H9 (cell line): ENCODE measurements around the gene FTHL17. TPM values are rescaled to one million over a fixed set of nuclear protein-coding genes. Genes with fewer than 3 reads are reported as not detected.

Experiments
- DNase-seq: peaks from one replicate; pipeline ENCODE4 v3.0.0-alpha.2; 2017
- H2AFZ ChIP-seq: one replicate; pipeline ENCODE4 v1.6.1; 2013; ENCODE audit warnings: mild to moderate bottlenecking, low read length, control low read depth, moderate library complexity
- H2AK5ac ChIP-seq: 2 replicates; pipeline ENCODE4 v1.6.1; 2013; ENCODE audit warnings: low read length, control low read depth, mixed read lengths; ENCODE audit not compliant: insufficient read length
- H2BK120ac ChIP-seq: one replicate; pipeline ENCODE4 v1.6.1; 2013; ENCODE audit warnings: low read depth, mild to moderate bottlenecking, low read length, control low read depth, inconsistent platforms; ENCODE audit not compliant: poor library complexity, severe bottlenecking
- H2BK12ac ChIP-seq: 2 replicates; pipeline ENCODE4 v1.6.1; 2013; ENCODE audit warnings: low read length, control low read depth, mixed read lengths, low read depth; ENCODE audit not compliant: insufficient read length
- H2BK15ac ChIP-seq: 2 replicates; pipeline ENCODE4 v1.6.1; 2013; ENCODE audit warnings: low read depth, low read length, control low read depth
- H2BK20ac ChIP-seq: one replicate; pipeline ENCODE4 v1.6.1; 2013; ENCODE audit warnings: low read depth, mild to moderate bottlenecking, low read length, control low read depth, inconsistent platforms; ENCODE audit not compliant: poor library complexity, severe bottlenecking
- H2BK5ac ChIP-seq: 2 replicates; pipeline ENCODE4 v1.6.1; 2013; ENCODE audit warnings: low read length, control low read depth, mixed read lengths; ENCODE audit not compliant: insufficient read length
- H3K14ac ChIP-seq: 2 replicates; pipeline ENCODE4 v1.6.1; 2013; ENCODE audit warnings: low read length, control low read depth; ENCODE audit not compliant: insufficient read depth
- H3K18ac ChIP-seq: 2 replicates; pipeline ENCODE4 v1.6.1; 2013; ENCODE audit warnings: low read depth, mild to moderate bottlenecking, mixed read lengths, low read length, control low read depth; ENCODE audit not compliant: insufficient read length
- H3K23ac ChIP-seq: 2 replicates; pipeline ENCODE4 v1.6.1; 2013; ENCODE audit warnings: low read length, control low read depth, mixed read lengths, low read depth; ENCODE audit not compliant: insufficient read length
- H3K23me2 ChIP-seq: 2 replicates; pipeline ENCODE4 v1.6.1; 2013; ENCODE audit warnings: low read depth, mild to moderate bottlenecking, mixed read lengths, low read length, control low read depth; ENCODE audit not compliant: insufficient read length, poor library complexity, severe bottlenecking
- H3K27ac ChIP-seq: 2 replicates; pipeline ENCODE4 v1.5.1; 2013; ENCODE audit warnings: low read length, control low read depth, mixed read lengths, low read depth; ENCODE audit not compliant: insufficient read length
- H3K27me3 ChIP-seq: 2 replicates; pipeline ENCODE4 v1.6.1; 2013; ENCODE audit warnings: low read length, control low read depth, inconsistent platforms; ENCODE audit not compliant: insufficient read depth
- H3K4ac ChIP-seq: 2 replicates; pipeline ENCODE4 v1.6.1; 2013; ENCODE audit warnings: low read depth, mild to moderate bottlenecking, control low read depth, inconsistent platforms, low read length, moderate library complexity
- H3K4me1 ChIP-seq: 2 replicates; pipeline ENCODE4 v1.6.1; 2013; ENCODE audit warnings: low read length, control low read depth, inconsistent platforms; ENCODE audit not compliant: insufficient read depth
- H3K4me2 ChIP-seq: 2 replicates; pipeline ENCODE4 v1.6.1; 2013; ENCODE audit warnings: low read length, control low read depth, mixed read lengths; ENCODE audit not compliant: insufficient read length, insufficient read depth
- H3K56ac ChIP-seq: 2 replicates; pipeline ENCODE4 v1.6.1; 2013; ENCODE audit warnings: low read depth, mild to moderate bottlenecking, mixed read lengths, low read length, control low read depth; ENCODE audit not compliant: insufficient read length
- H3K79me1 ChIP-seq: 2 replicates; pipeline ENCODE4 v1.6.1; 2013; ENCODE audit warnings: low read depth, mild to moderate bottlenecking, moderate library complexity, low read length, control low read depth, inconsistent platforms; ENCODE audit not compliant: insufficient read depth, poor library complexity, severe bottlenecking
- H3K79me2 ChIP-seq: 2 replicates; pipeline ENCODE4 v1.6.1; 2013; ENCODE audit warnings: low read length, control low read depth, inconsistent platforms; ENCODE audit not compliant: insufficient read depth
- H3K9ac ChIP-seq: 2 replicates; pipeline ENCODE4 v1.6.1; 2013; ENCODE audit warnings: low read length, control low read depth, mixed read lengths; ENCODE audit not compliant: insufficient read length; ENCODE audit errors: extremely low read depth
- H3K9me3 ChIP-seq: one replicate; pipeline ENCODE4 v1.6.1; 2013; ENCODE audit warnings: low read depth, low read length, inconsistent platforms; ENCODE audit not compliant: control insufficient read depth
- H3T11ph ChIP-seq: one replicate; pipeline ENCODE4 v1.6.1; 2013; ENCODE audit warnings: mild to moderate bottlenecking, low read length, control low read depth, inconsistent platforms
- H4K20me1 ChIP-seq: one replicate; pipeline ENCODE4 v1.6.1; 2013; ENCODE audit not compliant: control insufficient read depth, insufficient read length, insufficient read depth
- H4K5ac ChIP-seq: 2 replicates; pipeline ENCODE4 v1.6.1; 2013; ENCODE audit warnings: low read depth, mild to moderate bottlenecking, mixed read lengths, low read length, control low read depth; ENCODE audit not compliant: insufficient read length
- H4K8ac ChIP-seq: replicated peaks from 2 replicates; pipeline ENCODE4 v1.6.1; 2013; ENCODE audit warnings: low read length, control low read depth, mixed read lengths, low read depth; ENCODE audit not compliant: insufficient read length
- H4K91ac ChIP-seq: 2 replicates; pipeline ENCODE4 v1.6.1; 2013; ENCODE audit warnings: low read depth, mild to moderate bottlenecking, moderate library complexity, mixed read lengths, low read length, control low read depth; ENCODE audit not compliant: insufficient read length
- H3K27ac Mint-ChIP-seq, 3 experiments: 2 replicates in 2 of 3; 3 replicates in 1 of 3; pipeline ENCODE4 v1.8.0; 2020 to 2021; ENCODE audit warnings: mixed read lengths in 3 of 3, mild to moderate bottlenecking in 1 of 3, moderate library complexity in 1 of 3
- H3K27me3 Mint-ChIP-seq: 2 replicates; pipeline ENCODE4 v1.8.0; 2021; ENCODE audit warnings: low read depth, mild to moderate bottlenecking, moderate library complexity, mixed read lengths
- H3K36me3 Mint-ChIP-seq, 3 experiments: 2 replicates in 2 of 3; 3 replicates in 1 of 3; pipeline ENCODE4 v1.8.0; 2020 to 2021; ENCODE audit warnings: low read depth in 3 of 3, mixed read lengths in 3 of 3; ENCODE audit not compliant: insufficient read depth in 1 of 3
- H3K4me1 Mint-ChIP-seq, 2 experiments: 2 replicates each; pipeline ENCODE4 v1.8.0; 2020; ENCODE audit warnings: mixed read lengths in 2 of 2
- H3K4me3 Mint-ChIP-seq, 2 experiments: 2 replicates in 1 of 2; 3 replicates in 1 of 2; pipeline ENCODE4 v1.8.0; 2020 to 2021; ENCODE audit warnings: mild to moderate bottlenecking in 2 of 2, mixed read lengths in 2 of 2, moderate library complexity in 1 of 2
- H3K9me3 Mint-ChIP-seq, 2 experiments: 2 replicates in 1 of 2; 3 replicates in 1 of 2; pipeline ENCODE4 v1.8.0; 2020; ENCODE audit warnings: mild to moderate bottlenecking in 2 of 2, mixed read lengths in 2 of 2, moderate library complexity in 1 of 2
- WGBS: extraction: QIAGEN DNeasy Blood & Tissue Kit; methylation state at CpG from one replicate; pipeline ENCODE4 v1.1.7; 2013; ENCODE audit warnings: missing lambda C conversion rate, low lambda C conversion rate, mixed read lengths; ENCODE audit not compliant: insufficient read length; ENCODE audit errors: extremely low coverage; 5-methylcytosine and 5-hydroxymethylcytosine counted together
- total RNA-seq: library from RNA; stranded (reverse); gene quantifications from 2 replicates; pipeline ENCODE4 v1.2.1, GENCODE V29; 2021
- TF ChIP-seq, protein P1 (sequence below): fragments of 200-600 bp; sonication (generic); conservative IDR thresholded peaks from 3 replicates; pipeline ENCODE4 v1.8.0; 2021; ENCODE audit warnings: antibody characterized with exemption, mild to moderate bottlenecking

Gene FTHL17
- total RNA-seq, 1 experiment from 2014 or later: not detected

- H3K9ac ChIP-seq: no peak overlapping the region
- no peak overlapping the region for H2BK12ac ChIP-seq
- H3K79me1 ChIP-seq: no peaks in the 10 kb centered on the region
- no peak overlapping the region for H3K18ac ChIP-seq
- no peak overlapping the region for H3K27ac ChIP-seq
- Mint-ChIP-seq H3K36me3 (peaks cover 4 to 9% (median 7%) of the 10 kb centered on the region in 3 experiments; a peak in 4 of 7 replicates), H3K27ac (no peak overlapping the region), H3K9me3 (peaks cover 62 to 77% of the 10 kb centered on the region in 2 experiments), H3K4me3 (no peak overlapping the region), H3K27me3 (no peaks in the 10 kb centered on the region), H3K4me1 (no peaks in the 10 kb centered on the region)
- H4K5ac ChIP-seq: no peak overlapping the region
- H4K91ac ChIP-seq: no peak overlapping the region
- H3K14ac ChIP-seq: no peak overlapping the region
- no peaks in the 10 kb centered on the region for H4K20me1 ChIP-seq
- H3K4ac ChIP-seq: no peak overlapping the region
- no peaks in the 10 kb centered on the region for H3K9me3 ChIP-seq
- no peak overlapping the region for H2BK5ac ChIP-seq
- WGBS: no CpG with 5 or more reads among the region's 3 CpGs
- H2BK120ac ChIP-seq: no peak overlapping the region
- H2BK15ac ChIP-seq: no peak overlapping the region
- no peak overlapping the region for H3K4me2 ChIP-seq
- H3T11ph ChIP-seq: no peak overlapping the region
- TF ChIP-seq, protein P1, sequence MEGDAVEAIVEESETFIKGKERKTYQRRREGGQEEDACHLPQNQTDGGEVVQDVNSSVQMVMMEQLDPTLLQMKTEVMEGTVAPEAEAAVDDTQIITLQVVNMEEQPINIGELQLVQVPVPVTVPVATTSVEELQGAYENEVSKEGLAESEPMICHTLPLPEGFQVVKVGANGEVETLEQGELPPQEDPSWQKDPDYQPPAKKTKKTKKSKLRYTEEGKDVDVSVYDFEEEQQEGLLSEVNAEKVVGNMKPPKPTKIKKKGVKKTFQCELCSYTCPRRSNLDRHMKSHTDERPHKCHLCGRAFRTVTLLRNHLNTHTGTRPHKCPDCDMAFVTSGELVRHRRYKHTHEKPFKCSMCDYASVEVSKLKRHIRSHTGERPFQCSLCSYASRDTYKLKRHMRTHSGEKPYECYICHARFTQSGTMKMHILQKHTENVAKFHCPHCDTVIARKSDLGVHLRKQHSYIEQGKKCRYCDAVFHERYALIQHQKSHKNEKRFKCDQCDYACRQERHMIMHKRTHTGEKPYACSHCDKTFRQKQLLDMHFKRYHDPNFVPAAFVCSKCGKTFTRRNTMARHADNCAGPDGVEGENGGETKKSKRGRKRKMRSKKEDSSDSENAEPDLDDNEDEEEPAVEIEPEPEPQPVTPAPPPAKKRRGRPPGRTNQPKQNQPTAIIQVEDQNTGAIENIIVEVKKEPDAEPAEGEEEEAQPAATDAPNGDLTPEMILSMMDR: no peak
- no peaks in the 10 kb centered on the region for H3K23me2 ChIP-seq
- H3K56ac ChIP-seq: no peak overlapping the region
- no peaks in the 10 kb centered on the region for H3K27me3 ChIP-seq
- no peaks in the 10 kb centered on the region for H3K4me1 ChIP-seq
- no peak overlapping the region for H2AFZ ChIP-seq
- H2AK5ac ChIP-seq: no peak overlapping the region
- H2BK20ac ChIP-seq: no peak overlapping the region
- no peak for DNase-seq
- H3K79me2 ChIP-seq: no peaks in the 10 kb centered on the region
- no peak overlapping the region for H3K23ac ChIP-seq
- H4K8ac ChIP-seq: no peak overlapping the region
Measured at GRCh38 chrX:31092970-31093638, 21.3 kb upstream of the FTHL17 start.
